Measurements from ENCODE around the gene YPEL2.
A peak's percentile ranks its signal among the peaks of the same experiment; 100 is the strongest.

Gene YPEL2

DNA sequence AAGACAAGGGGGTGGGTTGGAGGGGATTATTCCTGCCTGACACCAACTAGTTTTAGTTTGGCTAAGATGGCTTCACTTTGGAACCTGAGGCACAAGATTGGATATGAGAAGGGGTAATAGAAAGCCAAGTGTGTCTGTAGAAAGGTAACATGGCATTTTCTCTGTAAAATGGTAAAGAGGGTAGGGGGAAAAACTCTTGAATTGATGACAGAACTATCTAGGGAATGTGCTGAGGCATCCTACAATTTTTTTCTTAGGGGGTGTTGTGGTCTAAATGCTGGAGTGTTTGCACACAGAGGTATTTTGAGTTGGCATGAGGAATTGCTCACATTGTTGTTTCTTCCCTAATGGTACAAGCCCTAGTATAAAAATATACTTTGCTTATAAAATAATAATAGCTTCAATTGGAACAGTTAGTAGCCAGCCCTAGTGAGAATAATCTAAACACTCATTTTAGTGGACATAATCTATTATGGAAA is 25.8 kb downstream of the YPEL2 start:
- no peak for DNase-seq

DNA sequence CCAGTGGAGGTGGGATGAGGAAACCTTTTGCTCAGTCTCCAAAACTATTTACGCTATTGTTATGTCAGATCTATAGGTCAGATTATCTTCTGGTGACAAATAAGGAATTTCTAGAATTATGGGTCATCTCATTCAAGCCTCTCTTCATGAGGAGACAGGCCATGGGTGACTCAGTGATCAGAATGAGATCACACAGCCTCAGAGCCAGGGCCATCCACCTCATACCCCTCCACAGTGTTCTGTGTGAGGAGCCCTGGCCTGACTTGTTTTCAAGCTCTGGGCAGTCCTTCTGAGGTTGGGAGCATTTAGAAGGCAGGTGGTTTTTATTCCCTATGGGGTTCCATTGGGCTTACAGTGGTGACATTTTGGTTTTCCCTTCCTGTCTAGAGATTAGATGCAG is 26.5 kb downstream of the YPEL2 start:
- no peak for DNase-seq

DNA sequence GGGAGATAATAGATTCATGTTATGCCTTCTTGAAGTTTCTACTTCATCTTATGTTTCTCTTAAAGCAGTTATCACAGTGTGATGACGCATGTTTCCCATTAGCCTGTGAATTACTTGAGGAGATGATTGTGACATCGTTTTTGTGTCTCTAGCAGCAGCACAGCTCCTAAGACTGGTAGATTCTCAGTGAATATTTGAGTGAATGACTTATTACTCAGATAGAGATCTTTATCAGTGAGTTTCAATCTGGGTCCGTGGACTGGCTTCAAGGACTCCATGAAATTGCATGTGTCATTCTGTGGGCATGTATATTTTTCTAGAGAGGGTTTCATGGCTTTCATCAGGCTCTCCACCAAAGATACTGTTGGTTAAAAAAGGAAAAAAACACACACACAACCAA is 29.9 kb downstream of the YPEL2 start:
- DNase-seq, result no peak

DNA sequence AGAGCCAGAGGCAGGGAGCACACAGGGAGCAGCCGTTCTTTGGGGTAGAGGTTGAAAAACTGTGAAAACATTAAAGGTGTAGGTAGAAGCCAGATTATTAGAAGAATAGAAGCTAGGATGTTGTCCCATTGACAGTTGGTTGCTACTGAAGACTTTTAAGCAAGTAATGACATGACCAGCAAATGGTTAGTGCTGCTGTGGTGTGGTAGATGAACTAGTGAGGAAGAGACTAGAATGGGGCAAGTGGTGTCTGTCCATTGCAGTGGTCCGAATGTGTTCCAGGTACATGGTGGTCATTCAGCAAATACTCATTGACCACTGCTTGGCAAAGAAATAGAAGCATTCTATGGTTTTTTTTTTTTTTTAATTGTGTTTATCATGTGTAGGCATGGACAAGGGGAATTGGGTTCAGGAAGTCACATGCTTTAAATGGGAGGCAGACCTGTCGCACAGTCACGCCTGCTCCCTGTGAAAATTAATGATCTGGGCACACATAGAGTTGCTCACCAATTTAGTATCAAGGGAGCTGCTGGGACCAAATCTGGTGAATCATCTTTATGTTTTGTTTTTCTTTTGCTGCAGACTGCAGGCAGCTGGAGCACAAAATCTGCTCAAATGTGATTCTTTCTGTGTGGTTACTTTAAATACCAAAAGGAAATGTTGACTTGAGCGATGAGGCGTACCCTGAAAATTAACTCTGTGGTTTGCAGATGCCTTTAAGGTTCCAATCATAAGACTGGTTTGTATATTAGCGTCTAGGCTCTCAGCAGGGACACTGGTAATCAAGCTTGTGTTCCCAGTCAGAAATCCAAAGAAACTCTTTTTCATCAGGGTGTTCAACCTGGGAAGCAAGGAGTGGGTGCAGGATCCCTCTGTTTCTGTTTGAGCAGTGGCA is 30.7 kb downstream of the YPEL2 start:
- peak; percentile 81 for DNase-seq

DNA sequence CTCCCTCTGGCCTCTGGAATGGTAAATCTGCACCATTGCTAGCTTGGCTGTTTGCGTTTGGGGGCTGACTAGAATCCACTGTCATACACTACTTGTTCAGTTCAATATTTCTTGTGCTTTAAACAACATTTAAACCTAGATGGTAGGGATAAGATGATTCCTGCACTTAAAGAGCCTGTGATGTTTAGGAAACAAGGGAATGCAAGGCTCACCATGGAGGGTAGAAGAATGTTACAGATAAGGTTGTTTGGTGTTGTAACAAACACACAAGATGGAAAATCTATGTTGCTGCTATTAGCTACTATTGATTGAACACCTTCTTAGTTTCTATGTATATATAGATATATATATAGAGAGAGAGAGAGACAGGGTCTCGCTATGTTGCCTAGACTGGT is 31.4 kb downstream of the YPEL2 start:
- DNase-seq, result no peak

DNA sequence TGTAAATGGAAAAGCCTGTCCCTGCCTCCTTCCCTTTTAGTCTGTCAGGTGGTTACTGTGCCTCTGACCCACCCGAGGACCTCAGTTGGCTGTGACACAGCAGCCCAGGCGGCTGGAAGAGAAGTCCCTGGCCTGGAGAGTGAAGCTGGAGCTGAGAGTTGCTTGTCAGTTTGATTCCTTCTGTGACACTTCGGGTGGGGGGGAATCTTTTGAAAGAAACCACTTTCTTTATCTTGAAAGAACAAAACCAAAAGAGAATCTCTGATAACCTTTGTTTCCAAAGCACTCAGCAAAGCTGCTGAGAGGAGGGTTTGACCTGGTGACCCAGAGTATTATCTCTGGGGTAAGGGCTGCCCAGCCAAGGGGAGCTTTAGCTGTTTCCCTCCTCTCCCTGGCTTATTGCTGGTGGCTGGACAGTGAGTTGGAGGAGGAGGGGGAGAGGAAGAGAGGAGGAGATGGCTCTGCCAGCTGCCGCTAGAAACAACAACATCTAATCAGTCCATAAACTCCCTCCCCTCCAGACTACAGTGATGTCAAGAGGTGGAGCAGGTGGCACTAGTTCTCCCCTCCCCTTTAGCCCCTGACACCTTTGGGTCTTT is 34.0 kb downstream of the YPEL2 start:
- DNase-seq, result peak; percentile 74

DNA sequence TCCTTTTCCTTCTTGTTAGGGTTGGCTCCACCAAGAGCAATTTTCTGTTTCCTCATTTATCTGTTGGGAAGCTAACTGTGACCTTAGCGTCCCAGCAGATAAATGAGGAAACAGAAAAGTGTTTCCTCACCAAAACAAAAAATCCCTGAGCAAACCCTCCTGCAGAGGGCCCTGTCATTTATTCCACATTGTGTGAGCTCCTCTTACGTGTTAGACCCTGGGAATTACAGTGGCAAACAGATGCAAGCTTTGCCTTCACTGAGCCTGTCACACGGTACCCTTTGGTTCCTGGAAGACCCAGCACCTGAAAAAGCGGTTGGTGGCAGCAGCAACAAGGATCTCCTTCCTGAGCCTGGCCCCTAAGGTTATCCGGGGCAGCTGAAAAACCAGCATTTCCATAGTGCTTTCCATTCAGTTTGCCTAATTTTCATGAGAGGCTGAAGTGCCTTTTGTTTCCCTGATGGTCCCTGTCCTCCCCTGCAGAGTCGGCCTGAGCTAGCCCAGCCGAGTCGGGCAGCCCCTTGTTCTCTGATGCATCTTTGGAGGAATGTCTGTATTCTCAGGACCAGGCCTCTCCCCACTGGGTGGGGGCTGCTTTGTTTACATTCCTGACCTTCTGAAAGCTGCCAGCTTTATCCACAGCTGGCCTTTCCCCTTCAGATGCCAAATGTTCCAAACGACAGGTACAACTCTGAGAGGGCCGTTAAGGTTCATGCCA is 34.7 kb downstream of the YPEL2 start:
- peak; percentile 71 for DNase-seq

DNA sequence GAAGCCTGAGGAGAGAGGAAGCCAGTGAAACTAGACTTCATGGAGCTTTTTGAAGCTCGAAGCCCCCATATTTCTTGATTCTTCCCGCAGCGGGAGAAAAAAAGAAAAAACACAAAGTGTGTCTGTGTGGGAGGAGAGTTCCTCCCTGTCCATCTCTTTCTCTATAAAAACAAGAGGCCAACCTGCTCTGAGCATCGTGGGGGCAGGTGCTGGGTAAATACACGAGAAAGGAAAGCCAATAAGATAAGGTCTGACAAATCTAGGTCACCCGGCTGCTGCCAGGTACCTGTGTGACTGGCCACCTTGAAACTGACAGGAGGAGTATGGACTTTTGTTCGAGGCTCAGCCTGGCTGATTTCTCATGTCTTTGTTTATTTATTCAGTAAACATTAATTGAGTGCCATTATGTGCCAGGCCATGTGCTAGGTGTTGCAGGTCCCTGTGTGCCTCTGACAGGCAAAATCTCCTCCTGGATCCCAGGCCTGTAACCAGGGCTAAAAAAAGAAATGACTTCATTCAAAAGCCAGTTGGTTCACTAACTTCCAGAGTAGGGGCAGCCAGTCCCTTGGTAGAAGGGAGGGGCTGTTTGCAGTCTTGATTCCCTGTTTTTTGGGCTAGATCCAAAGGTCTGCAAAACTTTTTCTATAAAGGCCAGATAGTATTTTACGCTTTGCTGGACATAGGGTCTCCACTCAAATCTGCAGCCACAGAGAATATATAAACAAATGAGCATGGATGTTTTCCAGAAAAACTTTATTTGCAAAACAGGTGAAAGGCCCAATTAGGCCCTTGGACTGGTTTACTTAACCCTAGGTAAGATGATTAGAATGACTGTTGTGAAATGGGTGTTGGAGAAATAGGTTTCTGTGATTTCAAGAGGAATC is 35.6 kb downstream of the YPEL2 start:
- peak; percentile 84 for DNase-seq

DNA sequence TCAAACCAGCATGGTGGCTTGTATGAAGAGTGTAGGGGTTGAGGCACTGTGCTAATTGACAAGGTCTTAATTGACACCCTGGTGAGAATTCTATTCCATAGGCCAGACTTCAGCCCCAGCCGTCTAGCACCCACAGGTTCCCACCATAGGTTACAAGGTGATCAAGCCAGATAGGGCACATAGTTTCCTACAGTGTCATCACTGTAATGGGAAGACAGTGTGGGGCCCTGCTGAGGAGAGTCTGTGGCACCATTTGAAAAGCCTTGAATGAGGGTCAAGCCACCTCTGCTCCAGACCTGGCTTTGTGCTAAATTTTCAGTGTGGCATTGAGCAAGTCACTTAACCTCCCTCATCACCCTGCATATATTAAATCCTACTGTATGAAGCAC is 36.2 kb downstream of the YPEL2 start:
- peak; percentile 54 for DNase-seq

DNA sequence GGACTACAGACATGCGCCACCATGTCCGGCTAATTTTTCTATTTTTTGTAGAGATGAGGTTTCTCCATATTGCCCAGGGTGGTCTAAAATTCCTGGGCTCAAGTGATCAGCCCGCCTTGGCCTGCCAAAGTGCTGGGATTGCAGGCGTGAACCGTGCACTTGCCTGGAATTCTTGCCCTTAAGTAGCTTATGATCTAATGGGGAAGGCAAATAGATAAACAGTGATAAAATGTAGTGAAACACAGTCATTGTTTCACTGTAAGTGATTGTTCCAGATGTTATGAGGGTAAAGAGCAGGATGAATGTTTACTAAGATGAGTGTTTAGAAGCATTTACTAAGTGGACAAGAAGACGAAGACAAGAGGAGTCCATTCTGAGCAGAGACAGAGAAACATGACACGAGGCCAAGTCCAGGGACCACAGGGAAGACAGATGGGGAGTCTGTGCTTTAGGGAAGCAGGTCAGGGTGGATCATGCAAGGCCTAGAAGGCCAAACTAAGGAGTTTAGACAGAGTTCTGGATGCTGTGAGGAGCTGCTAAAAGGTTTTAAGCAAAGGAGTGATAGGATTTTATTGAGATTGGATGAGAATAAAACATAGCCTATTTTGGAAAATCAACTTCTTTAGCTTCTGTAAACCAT is 36.9 kb downstream of the YPEL2 start:
- no peak for DNase-seq

DNA sequence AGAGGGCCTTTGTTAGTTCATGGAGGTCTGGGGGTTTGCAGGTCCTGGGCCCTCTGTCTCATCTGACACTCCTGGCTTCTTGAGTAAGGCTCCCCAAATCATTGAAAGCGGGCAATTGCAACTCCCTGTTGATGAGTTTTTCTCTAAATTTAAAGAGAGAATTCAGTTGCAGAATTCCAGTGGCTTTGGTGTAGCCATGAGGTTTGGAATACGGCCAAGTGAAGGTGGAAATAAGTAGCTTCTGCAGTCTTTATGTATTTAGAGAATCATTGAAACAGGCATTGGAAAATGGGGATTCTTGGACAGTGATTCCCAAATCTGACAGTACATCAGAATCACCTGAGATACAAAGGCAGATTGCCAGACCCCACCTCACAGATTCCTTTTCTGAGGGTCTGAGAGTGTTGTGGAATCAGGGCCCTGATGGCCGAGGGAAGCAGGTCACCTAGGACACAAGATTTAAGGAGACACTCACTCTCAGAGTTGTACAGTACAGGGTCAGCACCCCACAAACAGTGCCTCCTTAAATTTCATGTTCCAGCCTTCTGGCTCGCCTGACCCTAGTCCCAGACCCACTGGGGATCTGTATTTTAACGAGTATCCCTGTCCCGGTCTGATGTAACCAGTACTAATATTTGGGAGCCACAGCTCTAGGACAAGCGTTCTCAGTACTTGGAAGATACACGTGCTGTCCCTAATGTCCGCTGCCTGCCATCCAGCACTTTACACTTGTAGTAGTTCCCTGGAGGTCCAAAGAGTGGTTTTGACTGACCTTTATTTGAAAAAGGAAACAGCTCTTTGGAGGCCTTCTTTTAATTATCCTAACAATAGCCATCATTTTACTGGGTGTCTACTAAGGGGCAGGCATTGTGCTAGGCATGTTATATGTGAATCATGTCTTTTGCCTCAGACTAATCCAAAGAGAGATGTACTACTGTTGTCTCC is 37.8 kb downstream of the YPEL2 start:
- DNase-seq, result peak; percentile 23

DNA sequence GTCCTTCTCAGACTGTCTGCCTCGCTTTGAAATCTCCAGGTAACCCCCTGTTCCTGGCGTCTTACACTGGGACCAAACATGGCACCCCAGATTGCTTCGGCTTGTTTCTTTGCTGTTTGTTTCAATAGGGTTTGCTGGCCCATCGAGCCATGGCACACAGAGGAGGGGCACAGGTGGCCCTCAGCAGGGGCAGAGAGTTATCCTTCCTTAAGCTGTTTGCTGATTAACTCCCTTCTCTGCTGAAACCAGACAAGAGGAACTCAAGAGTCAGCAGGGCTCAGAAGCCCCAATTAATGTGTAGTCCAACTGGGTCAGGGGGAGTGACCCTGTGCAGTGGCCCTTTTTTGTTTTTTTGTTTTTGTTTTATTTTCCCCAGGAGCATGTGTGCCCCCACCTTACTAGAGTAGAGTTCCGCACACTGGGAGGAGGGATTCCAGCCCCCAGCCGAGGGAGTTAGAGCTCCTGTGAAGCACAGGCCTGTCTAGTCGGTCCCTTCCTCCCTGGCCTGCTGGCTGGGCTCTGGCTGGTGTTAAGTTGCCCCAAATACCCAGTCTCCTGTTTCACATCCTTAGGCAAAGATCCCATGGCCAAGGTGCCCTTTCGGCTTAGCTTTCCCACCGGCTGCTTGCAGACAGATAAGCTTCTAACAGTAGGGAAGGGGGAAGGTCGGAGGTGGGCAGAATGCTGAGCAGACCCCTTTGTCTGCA is 39.3 kb downstream of the YPEL2 start:
- peak; percentile 22 for DNase-seq

DNA sequence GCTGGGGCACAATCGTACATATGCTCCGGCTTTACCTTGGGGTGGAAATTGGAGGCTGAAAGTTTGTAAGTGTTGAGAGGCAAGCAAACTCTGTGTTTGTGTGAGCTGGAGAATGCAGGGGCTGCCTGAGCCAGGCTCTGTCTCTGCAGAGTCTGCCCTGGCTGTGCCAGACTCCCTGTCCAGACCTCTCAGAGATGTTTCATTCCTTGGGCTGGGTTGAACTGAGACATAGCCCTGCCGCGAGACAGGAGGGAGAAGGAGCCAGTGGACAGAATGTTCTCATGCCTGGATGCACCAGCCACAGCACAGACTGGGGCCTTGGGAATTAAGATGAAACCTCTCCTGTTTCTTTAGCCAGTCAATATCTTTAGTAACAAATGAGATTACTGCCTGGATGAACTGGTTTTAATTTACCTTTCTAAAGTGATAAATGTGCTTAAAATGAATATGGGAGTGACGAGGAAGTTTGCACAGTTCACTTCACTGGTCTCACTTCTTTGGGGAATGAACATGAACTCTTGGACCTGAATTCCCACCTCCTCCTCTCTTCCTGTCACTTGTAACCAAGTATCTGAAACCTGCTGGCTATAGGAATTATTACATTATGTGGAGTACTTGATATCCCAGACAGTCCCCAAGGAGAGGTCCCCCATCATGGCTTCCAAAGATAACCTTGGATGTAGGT is 40.1 kb downstream of the YPEL2 start:
- DNase-seq, result peak; percentile 51

DNA sequence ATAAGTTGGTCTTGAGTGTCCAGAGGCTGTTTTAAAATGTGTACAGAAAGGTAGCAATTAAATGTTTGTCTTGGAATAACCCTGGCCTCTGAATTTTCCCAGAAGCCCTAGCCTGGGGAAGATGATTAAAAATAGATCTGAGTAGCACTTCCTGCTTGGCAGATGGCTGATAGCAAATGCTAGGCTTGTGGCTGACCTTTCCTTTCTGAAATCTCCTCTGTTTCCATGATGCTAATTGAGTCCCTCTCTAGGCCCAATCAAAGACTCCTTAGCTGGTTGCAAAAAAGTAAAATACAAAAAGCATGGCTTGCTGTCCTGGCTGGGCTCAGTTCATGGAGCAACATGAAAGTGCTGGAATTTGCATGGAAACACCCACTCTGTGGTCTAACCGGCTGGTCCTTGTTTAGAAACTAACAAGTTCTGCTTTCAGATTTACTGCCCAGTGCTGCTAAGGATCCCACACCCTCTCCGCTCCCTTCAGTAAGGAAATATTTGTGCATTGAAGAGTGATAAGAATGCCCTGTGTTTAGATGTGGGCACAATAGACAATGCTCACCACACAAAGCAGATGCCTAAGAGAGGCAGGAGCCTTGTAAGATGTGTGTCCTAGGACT is 40.8 kb downstream of the YPEL2 start:
- DNase-seq, result peak; percentile 51

DNA sequence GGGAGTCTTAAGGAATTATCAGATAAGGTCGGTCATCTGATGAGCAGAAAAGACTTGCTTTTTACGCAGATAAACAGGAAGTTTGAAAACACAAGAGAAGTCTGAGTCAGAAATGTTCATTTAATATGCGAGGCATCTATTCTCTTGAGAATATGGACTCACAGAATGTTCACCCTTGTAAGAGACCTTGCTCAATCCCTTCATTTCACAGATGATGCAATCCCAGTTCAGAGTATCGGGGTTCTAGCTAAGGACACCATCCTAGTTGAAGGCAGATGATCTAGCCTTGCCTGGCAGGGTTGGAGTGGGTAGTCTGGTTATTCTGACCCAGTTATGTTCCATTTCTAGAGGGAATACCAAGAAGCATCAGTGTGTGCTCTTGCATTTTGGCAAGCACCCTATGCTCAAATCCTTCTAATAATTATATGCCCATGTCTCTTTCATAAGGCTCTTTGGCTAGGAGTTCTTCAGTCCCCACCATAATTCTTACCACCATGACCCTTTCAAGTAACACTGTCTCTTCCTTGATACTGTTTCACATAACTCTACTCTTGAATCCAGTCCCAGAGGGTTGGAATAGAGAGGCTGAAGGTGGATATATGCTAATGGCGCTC is 42.5 kb downstream of the YPEL2 start:
- DNase-seq, result no peak

DNA sequence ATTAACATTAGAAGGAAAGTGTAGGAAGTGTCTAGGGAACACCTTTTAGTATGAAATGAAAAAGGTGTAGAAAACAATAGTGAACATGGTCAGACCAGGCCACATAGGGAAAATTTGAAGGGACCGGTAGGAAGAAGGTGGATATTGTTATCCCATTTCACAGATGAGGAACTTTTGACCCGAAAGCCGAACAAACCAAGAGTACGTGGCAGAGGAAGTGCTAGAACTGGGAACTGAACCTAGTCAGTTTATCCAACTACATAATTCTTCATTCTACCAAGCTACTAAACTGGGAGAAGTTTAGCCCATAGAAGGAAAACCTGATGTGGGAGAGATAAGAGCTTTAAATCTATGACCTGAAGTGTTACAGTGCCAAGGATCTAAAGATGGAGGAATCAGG is 43.2 kb downstream of the YPEL2 start:
- no peak for DNase-seq

DNA sequence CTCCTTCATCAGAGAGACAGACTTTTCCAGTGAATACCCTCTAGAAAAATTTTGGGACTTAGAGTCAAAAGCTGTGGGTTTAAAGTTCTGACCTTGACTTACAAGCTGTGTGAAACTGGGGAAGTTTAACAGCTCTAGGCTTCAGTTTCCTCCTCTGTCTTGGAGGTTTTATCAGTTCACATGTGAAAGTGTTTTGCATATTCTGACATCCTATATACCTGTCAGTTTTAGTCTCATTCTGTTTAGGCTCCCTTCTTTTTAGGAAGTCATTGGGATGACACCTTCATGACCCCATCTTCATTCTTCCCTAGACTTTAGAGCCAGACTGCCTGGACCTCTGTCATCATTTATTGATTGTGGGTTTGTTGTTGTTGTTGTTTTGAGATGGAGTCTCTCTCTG is 44.4 kb downstream of the YPEL2 start:
- DNase-seq, result no peak

DNA sequence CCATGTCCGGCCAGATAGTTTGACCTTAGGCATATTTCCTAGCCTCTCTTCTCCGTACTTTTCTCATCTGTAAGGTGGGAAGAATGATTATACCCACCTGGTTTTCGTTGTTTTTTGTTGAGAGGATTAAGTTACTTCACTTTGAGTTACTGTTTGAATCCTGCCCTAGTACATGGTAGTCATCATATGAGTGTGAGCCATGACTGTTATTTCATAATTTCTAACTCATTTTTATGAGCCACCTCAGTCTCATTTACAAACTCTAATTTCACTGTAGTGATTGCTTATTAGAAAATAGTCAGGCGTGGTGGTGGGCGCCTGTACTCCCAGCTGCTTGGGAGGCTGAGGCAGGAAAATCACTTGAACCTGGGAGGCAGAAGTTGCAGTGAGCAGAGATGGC is 45.1 kb downstream of the YPEL2 start:
- DNase-seq, result no peak

DNA sequence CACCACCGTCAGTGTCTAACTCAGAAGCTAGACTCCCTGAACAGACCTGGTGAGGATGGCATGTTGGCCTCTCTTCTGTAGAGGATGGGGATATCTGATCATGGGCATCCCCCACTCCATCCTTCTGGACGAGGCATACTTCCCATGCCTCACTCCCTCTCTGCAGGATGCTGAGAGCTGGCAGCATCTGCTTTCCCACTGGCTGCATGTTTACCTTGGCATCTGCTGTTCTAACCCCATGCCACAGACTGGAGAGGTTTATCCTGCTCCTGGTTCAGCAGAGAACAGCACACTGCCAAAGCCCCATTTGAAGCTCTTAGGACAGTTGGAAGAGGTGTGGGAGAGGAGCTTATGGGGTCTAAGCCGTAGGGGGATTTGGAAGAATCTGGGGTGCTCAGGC is 46.0 kb downstream of the YPEL2 start:
- DNase-seq, result peak; percentile 80
